Breast epithelium (tissue), 3 donors: ENCODE results near the gene SYT2.

Experiments
- CTCF ChIP-seq, 3 donors: fragments of 450-650 bp; IDR thresholded peaks; one replicate each; pipeline ENCODE4 v1.5.1; 2016 to 2017; ENCODE audit warnings: antibody characterized with exemption in 3 of 3, mild to moderate bottlenecking in 3 of 3, moderate library complexity in 3 of 3
- POLR2A ChIP-seq: fragments of 450-650 bp; IDR thresholded peaks from one replicate; pipeline ENCODE4 v1.6.1; 2016; ENCODE audit warnings: antibody characterized with exemption, mild to moderate bottlenecking, moderate library complexity

- TF ChIP-seq CTCF (IDR thresholded peaks at IDR 0.05) (no peak), POLR2A (no peak)
Measured at GRCh38 chr1:202702088-202702487, 8.2 kb downstream of the SYT2 start.
